ENCODE results near the gene CPNE8.

DNA sequence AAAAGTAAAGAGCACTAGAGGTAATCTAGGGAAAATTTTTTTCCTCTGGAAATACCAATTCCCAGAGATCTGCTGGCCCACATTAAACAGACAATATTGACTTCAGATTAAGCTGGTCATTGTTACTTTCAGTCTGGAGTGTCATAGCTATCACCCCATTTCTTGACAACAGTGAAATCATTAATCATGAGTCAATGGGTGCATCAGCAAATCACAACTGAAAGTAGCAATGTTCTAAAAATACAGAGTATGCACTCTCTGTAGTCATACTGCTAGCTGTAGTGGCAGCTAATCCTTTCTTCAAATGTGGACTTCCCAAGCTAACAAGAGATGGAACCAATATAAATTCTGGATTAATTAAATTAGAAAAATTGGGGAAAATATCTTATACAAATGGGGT, 129.9 kb downstream of the CPNE8 start:
- TF ChIP-seq, protein P1, sequence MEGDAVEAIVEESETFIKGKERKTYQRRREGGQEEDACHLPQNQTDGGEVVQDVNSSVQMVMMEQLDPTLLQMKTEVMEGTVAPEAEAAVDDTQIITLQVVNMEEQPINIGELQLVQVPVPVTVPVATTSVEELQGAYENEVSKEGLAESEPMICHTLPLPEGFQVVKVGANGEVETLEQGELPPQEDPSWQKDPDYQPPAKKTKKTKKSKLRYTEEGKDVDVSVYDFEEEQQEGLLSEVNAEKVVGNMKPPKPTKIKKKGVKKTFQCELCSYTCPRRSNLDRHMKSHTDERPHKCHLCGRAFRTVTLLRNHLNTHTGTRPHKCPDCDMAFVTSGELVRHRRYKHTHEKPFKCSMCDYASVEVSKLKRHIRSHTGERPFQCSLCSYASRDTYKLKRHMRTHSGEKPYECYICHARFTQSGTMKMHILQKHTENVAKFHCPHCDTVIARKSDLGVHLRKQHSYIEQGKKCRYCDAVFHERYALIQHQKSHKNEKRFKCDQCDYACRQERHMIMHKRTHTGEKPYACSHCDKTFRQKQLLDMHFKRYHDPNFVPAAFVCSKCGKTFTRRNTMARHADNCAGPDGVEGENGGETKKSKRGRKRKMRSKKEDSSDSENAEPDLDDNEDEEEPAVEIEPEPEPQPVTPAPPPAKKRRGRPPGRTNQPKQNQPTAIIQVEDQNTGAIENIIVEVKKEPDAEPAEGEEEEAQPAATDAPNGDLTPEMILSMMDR (IDR thresholded peaks at IDR 0.05; ENCODE audit: poor library complexity) = no peak
- no peak for TF ChIP-seq EZH2phosphoT487 (IDR thresholded peaks at IDR 0.05; ENCODE audit: low read depth, severe bottlenecking, unreplicated experiment)
- TF ChIP-seq EZH2 (IDR thresholded peaks at IDR 0.05; ENCODE audit: borderline replicate concordance) = no peak

All from hepatocyte (in vitro differentiated cells).